T-helper 2 cell treated with Interferon-gamma antibody and Interleukin-4, amounts not matched to agents 5 μg/mL and 100 μg/mL, for 36 hours (primary cell): ENCODE results near the gene WDPCP.
"Not testable (repeated sequence)": the region's sequence is repeated elsewhere in the genome, so short reads cannot be mapped to it uniquely, and the experiment has no call there.

Experiments used
- DNase-seq: peaks from one replicate; pipeline ENCODE4 v3.0.0; 2021; ENCODE audit warnings: low spot score
- H3K27ac Mint-ChIP-seq: one replicate; pipeline ENCODE4 v1.8.0; 2021; ENCODE audit warnings: mild to moderate bottlenecking, mixed read lengths
- H3K27me3 Mint-ChIP-seq: one replicate; pipeline ENCODE4 v1.8.0; 2021; ENCODE audit warnings: low read depth, mixed read lengths
- H3K36me3 Mint-ChIP-seq: one replicate; pipeline ENCODE4 v1.8.0; 2021; ENCODE audit warnings: low read depth, mixed read lengths
- H3K4me1 Mint-ChIP-seq: one replicate; pipeline ENCODE4 v1.8.0; 2021; ENCODE audit warnings: low read depth, mixed read lengths
- H3K4me3 Mint-ChIP-seq: one replicate; pipeline ENCODE4 v1.8.0; 2022; ENCODE audit warnings: mild to moderate bottlenecking, moderate library complexity, mixed read lengths
- H3K9me3 Mint-ChIP-seq: one replicate; pipeline ENCODE4 v1.8.0; 2021; ENCODE audit warnings: mixed read lengths

Gene WDPCP

GRCh38 chr2:63320669-63321068, 267.6 kb downstream of the WDPCP start:
- DNase-seq: no peak
- H3K27ac Mint-ChIP-seq: no peak overlapping the region
- no peaks in the 10 kb centered on the region for H3K36me3 Mint-ChIP-seq
- no peak overlapping the region for H3K4me3 Mint-ChIP-seq
- H3K27me3 Mint-ChIP-seq: no peaks in the 10 kb centered on the region
- H3K9me3 Mint-ChIP-seq: peaks cover 20% of the 10 kb centered on the region
- H3K4me1 Mint-ChIP-seq: no peaks in the 10 kb centered on the region

GRCh38 chr2:63310614-63311013, 277.7 kb downstream of the WDPCP start:
- Mint-ChIP-seq H3K9me3 (peaks cover 13% of the 10 kb centered on the region), H3K27me3 (no peaks in the 10 kb centered on the region), H3K4me1 (no peaks in the 10 kb centered on the region), H3K27ac (no peak overlapping the region), H3K4me3 (no peak overlapping the region), H3K36me3 (no peaks in the 10 kb centered on the region)
- DNase-seq: no peak

GRCh38 chr2:63301481-63301880, 286.8 kb downstream of the WDPCP start:
- Mint-ChIP-seq H3K9me3 (peaks cover 58% of the 10 kb centered on the region), H3K36me3 (no peaks in the 10 kb centered on the region), H3K4me1 (no peaks in the 10 kb centered on the region), H3K27me3 (no peaks in the 10 kb centered on the region), H3K27ac (no peak overlapping the region), H3K4me3 (no peak overlapping the region)
- DNase-seq: no peak

- no peaks in the 10 kb centered on the region for H3K27me3 Mint-ChIP-seq
- H3K4me3 Mint-ChIP-seq: no peak overlapping the region
- H3K36me3 Mint-ChIP-seq: no peaks in the 10 kb centered on the region
- H3K4me1 Mint-ChIP-seq: no peaks in the 10 kb centered on the region
- H3K27ac Mint-ChIP-seq: no peak overlapping the region
- no peak for DNase-seq
- H3K9me3 Mint-ChIP-seq: peaks cover 60% of the 10 kb centered on the region
Observed at GRCh38 chr2:63300835-63301234, 287.4 kb downstream of the WDPCP start.

GRCh38 chr2:63287956-63288355, 300.3 kb downstream of the WDPCP start:
- DNase-seq: no peak
- H3K9me3 Mint-ChIP-seq: peaks cover 38% of the 10 kb centered on the region
- no peak overlapping the region for H3K27ac Mint-ChIP-seq
- no peaks in the 10 kb centered on the region for H3K27me3 Mint-ChIP-seq
- H3K4me3 Mint-ChIP-seq: no peak overlapping the region
- no peaks in the 10 kb centered on the region for H3K4me1 Mint-ChIP-seq
- H3K36me3 Mint-ChIP-seq: no peaks in the 10 kb centered on the region

- H3K27me3 Mint-ChIP-seq, H3K4me1 Mint-ChIP-seq, H3K27ac Mint-ChIP-seq, H3K36me3 Mint-ChIP-seq, DNase-seq, H3K4me3 Mint-ChIP-seq: not testable (repeated sequence)
- H3K9me3 Mint-ChIP-seq: peaks cover 38% of the 10 kb centered on the region
Observed at GRCh38 chr2:63286520-63286919, 301.8 kb downstream of the WDPCP start.

GRCh38 chr2:63283273-63283672, 305.0 kb downstream of the WDPCP start:
- H3K27me3 Mint-ChIP-seq: no peaks in the 10 kb centered on the region
- H3K36me3 Mint-ChIP-seq: no peaks in the 10 kb centered on the region
- H3K4me3 Mint-ChIP-seq: no peak overlapping the region
- no peak for DNase-seq
- no peaks in the 10 kb centered on the region for H3K4me1 Mint-ChIP-seq
- peaks cover 46% of the 10 kb centered on the region for H3K9me3 Mint-ChIP-seq
- no peak overlapping the region for H3K27ac Mint-ChIP-seq

- Mint-ChIP-seq H3K27me3 (no peaks in the 10 kb centered on the region), H3K4me3 (no peak overlapping the region), H3K4me1 (no peaks in the 10 kb centered on the region), H3K27ac (no peak overlapping the region), H3K36me3 (no peaks in the 10 kb centered on the region), H3K9me3 (peaks cover 47% of the 10 kb centered on the region)
- no peak for DNase-seq
Observed at GRCh38 chr2:63272560-63272959, 315.7 kb downstream of the WDPCP start.

- H3K27ac Mint-ChIP-seq: no peak overlapping the region
- H3K9me3 Mint-ChIP-seq: peaks cover 49% of the 10 kb centered on the region
- no peaks in the 10 kb centered on the region for H3K36me3 Mint-ChIP-seq
- no peak overlapping the region for H3K4me3 Mint-ChIP-seq
- no peaks in the 10 kb centered on the region for H3K27me3 Mint-ChIP-seq
- no peaks in the 10 kb centered on the region for H3K4me1 Mint-ChIP-seq
- no peak for DNase-seq
Observed at GRCh38 chr2:63270717-63271116, 317.6 kb downstream of the WDPCP start.

- DNase-seq: no peak
- no peaks in the 10 kb centered on the region for H3K27me3 Mint-ChIP-seq
- H3K4me3 Mint-ChIP-seq: no peak overlapping the region
- no peaks in the 10 kb centered on the region for H3K4me1 Mint-ChIP-seq
- H3K9me3 Mint-ChIP-seq: peaks cover 44% of the 10 kb centered on the region
- no peaks in the 10 kb centered on the region for H3K36me3 Mint-ChIP-seq
- no peak overlapping the region for H3K27ac Mint-ChIP-seq
Observed at GRCh38 chr2:63268946-63269345, 319.3 kb downstream of the WDPCP start.

GRCh38 chr2:63261137-63261621, 327.1 kb downstream of the WDPCP start:
- no peak overlapping the region for H3K27ac Mint-ChIP-seq
- no peaks in the 10 kb centered on the region for H3K36me3 Mint-ChIP-seq
- DNase-seq: no peak
- no peak overlapping the region for H3K4me3 Mint-ChIP-seq
- peaks cover 16% of the 10 kb centered on the region for H3K9me3 Mint-ChIP-seq
- H3K27me3 Mint-ChIP-seq: no peaks in the 10 kb centered on the region
- no peaks in the 10 kb centered on the region for H3K4me1 Mint-ChIP-seq

- no peak for DNase-seq
- Mint-ChIP-seq H3K27ac (no peak overlapping the region), H3K9me3 (peaks cover 7% of the 10 kb centered on the region), H3K27me3 (no peaks in the 10 kb centered on the region), H3K36me3 (no peaks in the 10 kb centered on the region), H3K4me3 (no peak overlapping the region), H3K4me1 (no peaks in the 10 kb centered on the region)
Observed at GRCh38 chr2:63257473-63257872, 330.8 kb downstream of the WDPCP start.

- H3K36me3 Mint-ChIP-seq: no peaks in the 10 kb centered on the region
- no peaks in the 10 kb centered on the region for H3K4me1 Mint-ChIP-seq
- H3K4me3 Mint-ChIP-seq: no peak overlapping the region
- peaks cover 29% of the 10 kb centered on the region for H3K9me3 Mint-ChIP-seq
- H3K27ac Mint-ChIP-seq: no peak overlapping the region
- no peaks in the 10 kb centered on the region for H3K27me3 Mint-ChIP-seq
- DNase-seq: no peak
Observed at GRCh38 chr2:63249161-63249560, 339.1 kb downstream of the WDPCP start.

GRCh38 chr2:63242747-63243146, 345.5 kb downstream of the WDPCP start:
- Mint-ChIP-seq H3K4me1 (no peaks in the 10 kb centered on the region), H3K27me3 (no peaks in the 10 kb centered on the region)
- no peak for DNase-seq

GRCh38 chr2:63225964-63226686, 362.2 kb downstream of the WDPCP start:
- no peaks in the 10 kb centered on the region for H3K4me1 Mint-ChIP-seq
- peaks cover 7% of the 10 kb centered on the region for H3K9me3 Mint-ChIP-seq
- no peaks in the 10 kb centered on the region for H3K27me3 Mint-ChIP-seq
- no peak for DNase-seq
- H3K27ac Mint-ChIP-seq: no peak overlapping the region
- no peaks in the 10 kb centered on the region for H3K36me3 Mint-ChIP-seq
- no peak overlapping the region for H3K4me3 Mint-ChIP-seq

More at GRCh38 chr2:63242747-63243146, 345.5 kb downstream of the WDPCP start:
- Mint-ChIP-seq H3K36me3 (no peaks in the 10 kb centered on the region), H3K9me3 (no peaks in the 10 kb centered on the region), H3K27ac (no peak overlapping the region), H3K4me3 (no peak overlapping the region)
